NCI-H748 (cell line): ENCODE measurements around the gene DCPS.
"Not testable (repeated sequence)": the region's sequence is repeated elsewhere in the genome, so short reads cannot be mapped to it uniquely, and the experiment has no call there.

ENCODE experiments used
- DNase-seq: peaks from one replicate; lab custom pipeline; 2025; ENCODE audit not compliant: unreplicated experiment; lab: John Stamatoyannopoulos, UW

The DCPS gene

GRCh38 chr11:126288237-126288636 is 15.6 kb upstream of the DCPS start:
- no peak for DNase-seq

GRCh38 chr11:126290887-126291286 is 13.0 kb upstream of the DCPS start:
- DNase-seq = no peak

- DNase-seq = no peak
Measured at GRCh38 chr11:126293726-126294125, 10.1 kb upstream of the DCPS start.

GRCh38 chr11:126297004-126297403 is 6.9 kb upstream of the DCPS start:
- DNase-seq = no peak

- peak; percentile 58 for DNase-seq
Measured at GRCh38 chr11:126304457-126305075, 706 bp downstream of the DCPS start.

- DNase-seq = no peak
Measured at GRCh38 chr11:126305699-126306098, 1.8 kb downstream of the DCPS start.

GRCh38 chr11:126307706-126308105 is 3.8 kb downstream of the DCPS start:
- DNase-seq = peak; percentile 20

GRCh38 chr11:126308271-126308671 is 4.4 kb downstream of the DCPS start:
- DNase-seq = no peak

- DNase-seq = not testable (repeated sequence)
Measured at GRCh38 chr11:126308771-126309170, 4.9 kb downstream of the DCPS start.

GRCh38 chr11:126310200-126310991 is 6.5 kb downstream of the DCPS start:
- DNase-seq = peak; percentile 56

- DNase-seq = no peak
Measured at GRCh38 chr11:126310992-126311310, 7.1 kb downstream of the DCPS start.

GRCh38 chr11:126311401-126312291 is 7.8 kb downstream of the DCPS start:
- no peak for DNase-seq

GRCh38 chr11:126312961-126313360 is 9.1 kb downstream of the DCPS start:
- DNase-seq = no peak

- DNase-seq = no peak
Measured at GRCh38 chr11:126313826-126314225, 10.0 kb downstream of the DCPS start.

- no peak for DNase-seq
Measured at GRCh38 chr11:126317432-126317755, 13.5 kb downstream of the DCPS start.

- no peak for DNase-seq
Measured at GRCh38 chr11:126317756-126318573, 14.1 kb downstream of the DCPS start.

- DNase-seq = no peak
Measured at GRCh38 chr11:126318574-126319373, 14.9 kb downstream of the DCPS start.

- DNase-seq = no peak
Measured at GRCh38 chr11:126319374-126319740, 15.5 kb downstream of the DCPS start.

GRCh38 chr11:126322996-126323395 is 19.1 kb downstream of the DCPS start:
- no peak for DNase-seq

- DNase-seq = no peak
Measured at GRCh38 chr11:126327281-126328000, 23.6 kb downstream of the DCPS start.
